GM23338 (cell line): Measurements from ENCODE around the gene ZNF267.

Experiments
- CREB1 ChIP-seq: fragments of 250-450 bp; sonication (Bioruptor Pico); IDR thresholded peaks from 2 replicates; pipeline ENCODE4 v1.5.0; 2020; ENCODE audit warnings: low read depth, mild to moderate bottlenecking, moderate library complexity
- CTCF ChIP-seq, 2 experiments: fragments of 200-600 bp in 1 of 2; sonication (generic) in 1 of 2; conservative IDR thresholded peaks; 2 replicates each; pipeline versions ENCODE4 v1.5.1 to v1.6.1; 2016 to 2017; ENCODE audit warnings: antibody characterized with exemption in 2 of 2, low read depth in 2 of 2, mild to moderate bottlenecking in 2 of 2, moderate library complexity in 1 of 2
- ETS1 ChIP-seq: IDR thresholded peaks from 2 replicates; pipeline ENCODE4 v1.6.1; 2016; ENCODE audit warnings: antibody characterized with exemption
- EZH2 ChIP-seq: fragments of 200-600 bp; sonication (generic); IDR thresholded peaks from one replicate; pipeline ENCODE4 v1.8.0; 2017; ENCODE audit warnings: antibody characterized with exemption, mild to moderate bottlenecking, low read depth; ENCODE audit not compliant: unreplicated experiment
- EZH2phosphoT487 ChIP-seq: fragments of 200-600 bp; sonication (generic); IDR thresholded peaks from one replicate; pipeline ENCODE4 v1.8.1; 2018; ENCODE audit warnings: antibody characterized with exemption; ENCODE audit not compliant: unreplicated experiment
- JUNB ChIP-seq: IDR thresholded peaks from one replicate; pipeline ENCODE4 v1.6.1; 2016; ENCODE audit warnings: antibody characterized with exemption; ENCODE audit not compliant: unreplicated experiment
- NANOG ChIP-seq: IDR thresholded peaks from 2 replicates; pipeline ENCODE4 v1.6.1; 2016; ENCODE audit warnings: antibody characterized with exemption, borderline replicate concordance
- POLR2AphosphoS5 ChIP-seq: IDR thresholded peaks from 2 replicates; pipeline ENCODE4 v1.6.1; 2016; ENCODE audit warnings: antibody characterized with exemption, low read depth
- ZNF114 ChIP-seq: fragments of 250-450 bp; sonication (Bioruptor Pico); IDR thresholded peaks from 2 replicates; pipeline ENCODE4 v1.5.0; 2020; ENCODE audit warnings: mild to moderate bottlenecking, moderate library complexity
- ZNF331 ChIP-seq: fragments of 250-450 bp; sonication (Bioruptor Pico); IDR thresholded peaks from 2 replicates; pipeline ENCODE4 v1.5.0; 2020; ENCODE audit warnings: low read depth, mild to moderate bottlenecking, moderate library complexity
- ZNF462 ChIP-seq: fragments of 250-450 bp; sonication (Bioruptor Pico); IDR thresholded peaks from 2 replicates; pipeline ENCODE4 v1.5.0; 2020; ENCODE audit warnings: mild to moderate bottlenecking, moderate library complexity
- TF ChIP-seq, protein P1 (sequence below): IDR thresholded peaks from one replicate; pipeline ENCODE4 v1.6.1; 2018; ENCODE audit warnings: antibody characterized with exemption; ENCODE audit not compliant: unreplicated experiment

DNA sequence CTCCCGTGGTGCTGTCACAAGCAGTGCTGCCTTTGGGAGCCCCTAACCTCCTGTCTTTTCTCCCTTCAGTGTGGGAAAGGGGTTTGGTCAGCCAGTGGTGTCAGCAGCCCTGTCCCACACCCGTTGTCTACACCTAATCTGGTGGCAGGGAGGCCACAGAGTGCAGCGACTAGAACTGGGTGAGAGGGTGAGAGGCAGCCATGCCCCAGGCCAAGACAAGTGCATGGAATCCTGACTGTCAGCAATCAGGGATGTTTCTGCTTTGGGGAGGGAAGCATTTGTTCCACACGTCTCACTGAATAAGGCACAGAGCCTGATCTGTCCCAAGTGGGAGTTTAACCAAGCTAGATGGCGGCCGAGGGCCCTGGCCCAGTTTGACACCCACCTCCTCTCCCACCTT lies 1.4 kb upstream of the ZNF267 start:
- no peak for TF ChIP-seq CTCF (conservative IDR thresholded peaks at IDR 0.05; ENCODE audit: low read depth in 2 of 2)
- no peak for TF ChIP-seq NANOG
- TF ChIP-seq EZH2phosphoT487, result no peak
- TF ChIP-seq, protein P1, sequence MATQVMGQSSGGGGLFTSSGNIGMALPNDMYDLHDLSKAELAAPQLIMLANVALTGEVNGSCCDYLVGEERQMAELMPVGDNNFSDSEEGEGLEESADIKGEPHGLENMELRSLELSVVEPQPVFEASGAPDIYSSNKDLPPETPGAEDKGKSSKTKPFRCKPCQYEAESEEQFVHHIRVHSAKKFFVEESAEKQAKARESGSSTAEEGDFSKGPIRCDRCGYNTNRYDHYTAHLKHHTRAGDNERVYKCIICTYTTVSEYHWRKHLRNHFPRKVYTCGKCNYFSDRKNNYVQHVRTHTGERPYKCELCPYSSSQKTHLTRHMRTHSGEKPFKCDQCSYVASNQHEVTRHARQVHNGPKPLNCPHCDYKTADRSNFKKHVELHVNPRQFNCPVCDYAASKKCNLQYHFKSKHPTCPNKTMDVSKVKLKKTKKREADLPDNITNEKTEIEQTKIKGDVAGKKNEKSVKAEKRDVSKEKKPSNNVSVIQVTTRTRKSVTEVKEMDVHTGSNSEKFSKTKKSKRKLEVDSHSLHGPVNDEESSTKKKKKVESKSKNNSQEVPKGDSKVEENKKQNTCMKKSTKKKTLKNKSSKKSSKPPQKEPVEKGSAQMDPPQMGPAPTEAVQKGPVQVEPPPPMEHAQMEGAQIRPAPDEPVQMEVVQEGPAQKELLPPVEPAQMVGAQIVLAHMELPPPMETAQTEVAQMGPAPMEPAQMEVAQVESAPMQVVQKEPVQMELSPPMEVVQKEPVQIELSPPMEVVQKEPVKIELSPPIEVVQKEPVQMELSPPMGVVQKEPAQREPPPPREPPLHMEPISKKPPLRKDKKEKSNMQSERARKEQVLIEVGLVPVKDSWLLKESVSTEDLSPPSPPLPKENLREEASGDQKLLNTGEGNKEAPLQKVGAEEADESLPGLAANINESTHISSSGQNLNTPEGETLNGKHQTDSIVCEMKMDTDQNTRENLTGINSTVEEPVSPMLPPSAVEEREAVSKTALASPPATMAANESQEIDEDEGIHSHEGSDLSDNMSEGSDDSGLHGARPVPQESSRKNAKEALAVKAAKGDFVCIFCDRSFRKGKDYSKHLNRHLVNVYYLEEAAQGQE, result no peak
- TF ChIP-seq EZH2, result no peak
- TF ChIP-seq ZNF114 (CRISPR knock-in tag), result no peak
- no peak for TF ChIP-seq POLR2AphosphoS5
- TF ChIP-seq ETS1, result no peak
- no peak for TF ChIP-seq ZNF462 (CRISPR knock-in tag)
- TF ChIP-seq ZNF331 (CRISPR knock-in tag), result no peak
- no peak for TF ChIP-seq JUNB
- no peak for TF ChIP-seq CREB1 (CRISPR knock-in tag)
